NCI-H526 treated with DMSO at 0.1 percent for 48 hours (cell line): Measurements from ENCODE around the gene TPP2.

Experiments
- DNase-seq: peaks from one replicate; lab custom pipeline; 2025; lab: John Stamatoyannopoulos, UW

Gene TPP2

GRCh38 chr13:102596147-102597028 is at the start of gene TPP2:
Gene TPP2, plus strand, starts transcription at chr13:102596986. Its CDS starts 53 bp downstream, at chr13:102597039.
- peak; percentile 94 for DNase-seq

- DNase-seq: no peak
These were observed 48.0 kb upstream of the TPP2 start for GRCh38 chr13:102548811-102549210.

DNA sequence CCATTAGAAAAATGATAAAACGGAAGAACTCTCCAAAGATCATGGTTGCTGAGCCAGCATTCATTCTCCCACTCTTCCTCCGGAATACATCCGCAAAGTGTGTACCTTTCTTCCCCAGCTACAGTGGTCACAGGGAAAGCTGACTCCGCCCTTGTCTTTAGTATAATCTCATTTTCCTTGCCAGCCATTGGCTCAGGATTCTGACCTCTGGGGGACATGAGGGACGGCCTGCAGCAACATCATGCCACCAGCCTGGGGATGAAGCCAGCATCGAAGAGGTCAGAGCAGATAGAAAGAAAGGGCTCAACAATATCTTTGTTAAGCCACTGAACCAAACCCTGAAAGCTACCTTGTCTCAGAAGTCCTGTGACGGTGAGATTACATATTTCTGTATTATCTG is 46.3 kb upstream of the TPP2 start:
- DNase-seq: no peak

GRCh38 chr13:102555914-102556553 is 40.8 kb upstream of the TPP2 start:
- peak; percentile 28 for DNase-seq

DNA sequence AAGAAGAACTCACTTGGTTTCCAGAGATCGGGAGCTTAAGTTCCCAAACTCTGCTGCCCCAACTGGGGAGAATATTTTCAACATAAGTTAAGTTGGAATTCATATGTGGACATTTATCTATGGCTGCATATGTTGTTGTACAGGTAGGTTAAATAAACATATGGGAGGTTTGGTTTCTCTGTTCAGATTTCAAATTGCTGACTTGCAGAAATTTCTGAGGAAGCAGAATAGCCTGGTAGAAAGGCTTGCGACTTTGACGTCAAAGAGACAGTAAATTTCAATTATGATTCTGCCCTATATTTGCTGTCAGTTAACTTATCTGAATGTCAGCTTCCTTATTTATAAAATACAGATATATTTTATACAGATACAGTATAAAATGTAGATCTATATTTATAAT is 40.0 kb upstream of the TPP2 start:
- no peak for DNase-seq

DNA sequence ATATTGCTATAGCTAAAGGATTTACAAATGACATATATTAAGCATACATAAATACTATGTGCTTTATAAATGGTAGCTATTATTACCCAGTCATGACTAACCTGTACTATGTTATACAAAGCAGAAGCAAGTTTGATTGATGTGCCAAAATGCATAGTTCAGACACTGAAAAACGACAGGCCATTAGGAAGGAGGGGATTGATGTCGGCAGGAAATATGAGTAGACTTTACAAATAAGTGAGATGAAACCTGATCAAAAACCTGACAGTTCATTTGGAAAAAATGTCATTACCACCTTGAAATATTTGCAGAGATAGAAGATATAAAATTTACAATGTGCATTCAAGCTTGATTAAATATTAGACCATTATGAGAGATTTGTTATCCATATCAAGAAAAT is 38.8 kb upstream of the TPP2 start:
- no peak for DNase-seq

GRCh38 chr13:102561933-102562332 is 34.9 kb upstream of the TPP2 start:
- DNase-seq: no peak

DNA sequence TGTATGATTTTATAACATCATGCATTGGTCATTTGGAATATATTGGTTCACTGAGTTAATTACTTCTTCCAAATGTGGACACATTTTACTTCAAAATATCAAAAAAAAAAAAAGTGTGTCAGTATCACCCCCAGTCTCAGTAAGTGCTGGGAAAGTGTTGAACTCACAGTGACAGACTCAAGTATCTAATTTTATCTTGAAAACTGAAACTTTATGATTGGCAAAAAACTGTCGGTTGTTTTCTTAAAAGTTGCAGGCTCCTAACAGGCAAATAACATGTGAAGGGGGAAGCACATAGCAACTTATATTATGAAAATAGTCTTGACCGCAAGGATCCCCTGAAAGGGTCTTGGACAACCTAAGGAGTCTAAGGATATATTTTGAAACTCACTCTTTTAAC is 33.5 kb upstream of the TPP2 start:
- DNase-seq: no peak

GRCh38 chr13:102564564-102564963 is 32.2 kb upstream of the TPP2 start:
- DNase-seq: no peak

- DNase-seq: no peak
These were observed 30.3 kb upstream of the TPP2 start for GRCh38 chr13:102566513-102566912.

DNA sequence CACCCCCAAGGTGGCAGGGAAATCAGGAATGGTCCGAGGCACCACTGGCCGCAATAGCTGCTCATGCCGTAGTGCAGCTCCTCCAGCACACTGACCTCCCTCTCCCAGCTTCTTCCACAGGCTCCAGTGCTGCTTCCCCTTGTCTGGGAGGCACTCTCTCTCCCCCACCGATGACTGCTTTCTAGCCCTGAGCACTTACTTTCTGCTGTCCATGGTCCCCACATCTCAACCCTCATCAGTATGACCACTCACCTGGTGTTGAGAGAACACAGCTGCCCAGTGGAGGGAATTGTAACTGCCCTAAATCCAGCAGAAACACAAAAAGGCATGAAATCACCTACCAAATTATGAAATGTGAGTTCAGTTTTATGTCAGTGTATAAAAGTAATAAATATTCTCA is 28.9 kb upstream of the TPP2 start:
- DNase-seq: no peak

- no peak for DNase-seq
These were observed 27.3 kb upstream of the TPP2 start for GRCh38 chr13:102569488-102569887.

DNA sequence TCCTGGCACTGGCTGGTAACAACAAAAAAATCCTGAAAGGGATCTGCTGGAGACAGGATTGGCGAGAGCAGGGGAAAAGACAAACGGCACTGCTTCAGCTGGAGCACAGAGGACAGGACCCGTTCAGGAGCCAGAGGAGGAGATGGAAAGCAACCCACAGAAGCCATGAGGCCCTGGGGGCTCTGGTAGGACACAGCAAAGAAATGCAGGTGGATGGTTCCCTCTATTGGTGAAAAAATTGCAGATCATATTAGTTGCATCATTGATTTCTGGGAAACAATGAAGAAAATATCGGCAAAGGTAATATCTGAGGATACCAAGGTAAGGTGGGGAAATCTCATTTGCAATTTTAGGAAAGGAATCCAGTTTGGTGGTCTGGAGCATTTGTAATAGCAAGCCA is 25.7 kb upstream of the TPP2 start:
- no peak for DNase-seq

GRCh38 chr13:102572323-102572722 is 24.5 kb upstream of the TPP2 start:
- no peak for DNase-seq

- DNase-seq: peak; percentile 50
These were observed 16.1 kb upstream of the TPP2 start for GRCh38 chr13:102580552-102581169.

DNA sequence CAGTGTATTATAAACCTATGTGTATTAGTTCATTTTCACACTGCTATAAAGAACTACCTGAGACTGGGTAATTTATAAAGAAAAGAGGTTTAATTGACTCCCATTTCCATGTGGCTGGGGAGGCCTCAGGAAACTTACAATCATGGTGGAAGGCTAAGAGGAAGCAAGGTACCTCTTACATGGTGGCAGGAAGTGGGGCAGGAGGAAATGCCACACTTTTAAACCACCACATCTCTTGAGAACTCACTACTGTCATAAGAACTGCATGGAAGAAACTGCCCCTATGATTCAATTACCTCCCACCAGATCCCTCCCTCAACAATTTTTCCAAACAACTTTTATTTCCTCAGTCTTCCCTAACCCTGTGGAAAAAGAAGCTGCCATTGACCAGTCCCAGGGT is 14.5 kb upstream of the TPP2 start:
- no peak for DNase-seq

GRCh38 chr13:102584434-102584833 is 12.4 kb upstream of the TPP2 start:
- DNase-seq: no peak

DNA sequence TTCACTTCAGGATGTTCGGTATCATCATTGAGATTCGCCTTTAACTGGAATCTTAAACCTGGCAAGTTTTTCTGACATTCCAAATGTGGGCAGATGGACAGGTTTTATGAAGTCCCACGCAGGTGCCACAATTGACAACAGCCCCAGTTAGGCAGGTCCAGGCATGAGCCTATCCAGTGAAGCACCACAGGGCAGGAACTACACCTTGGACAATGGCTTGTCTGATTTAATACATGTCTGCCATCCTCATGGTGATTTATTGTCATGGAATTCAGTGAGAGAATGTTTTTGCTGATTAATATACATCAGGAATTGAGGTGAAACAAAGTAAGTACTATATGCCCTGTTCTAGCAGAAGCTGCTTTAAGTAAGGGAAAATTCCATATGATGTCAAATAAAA is 10.2 kb upstream of the TPP2 start:
- no peak for DNase-seq

DNA sequence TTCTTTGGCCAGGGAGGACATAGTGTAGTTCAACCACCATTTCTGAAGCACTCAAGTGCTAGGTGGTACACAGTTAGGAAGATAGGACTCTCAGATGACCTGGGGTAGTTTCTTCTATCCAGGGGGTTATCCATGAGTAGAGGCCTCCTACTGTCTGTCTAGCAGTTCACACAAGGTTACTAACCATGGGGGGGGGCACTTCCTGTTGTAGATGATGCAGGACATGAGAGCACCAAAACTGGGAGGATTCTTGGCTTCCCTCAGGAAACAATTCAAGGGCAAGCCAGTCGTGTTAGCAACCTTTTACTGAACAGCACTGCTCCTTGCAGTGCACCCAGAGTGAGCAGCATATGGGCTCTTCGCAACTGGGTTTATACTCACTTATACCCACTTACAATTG is 8.9 kb upstream of the TPP2 start:
- no peak for DNase-seq

DNA sequence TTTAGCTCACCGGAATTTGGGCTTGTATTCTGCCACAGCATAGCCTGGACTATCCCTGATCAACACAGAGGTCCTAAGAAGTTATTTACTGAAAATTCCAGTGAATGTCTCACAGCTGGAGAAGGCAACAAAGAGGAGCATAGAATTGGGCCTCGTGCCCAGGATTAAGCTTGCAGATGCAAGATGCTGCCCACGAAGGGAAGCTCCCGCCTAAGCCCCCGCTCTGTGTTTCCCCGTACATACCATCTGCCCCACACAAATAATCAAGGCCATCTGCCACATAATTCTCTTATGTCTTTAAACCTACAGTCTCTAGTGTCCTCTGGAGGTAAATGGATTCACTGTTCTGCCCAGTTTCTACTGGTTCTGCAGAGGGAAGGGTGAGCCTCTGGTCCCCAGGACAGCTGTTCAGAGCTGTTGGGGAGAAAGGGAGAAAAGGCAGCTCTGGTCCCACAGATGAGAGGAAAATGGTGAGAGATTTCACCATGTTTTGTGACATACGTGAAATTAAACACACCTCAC is 7.4 kb upstream of the TPP2 start:
- DNase-seq: no peak

- peak; percentile 84 for DNase-seq
These were observed 4.6 kb upstream of the TPP2 start for GRCh38 chr13:102591988-102592781.

DNA sequence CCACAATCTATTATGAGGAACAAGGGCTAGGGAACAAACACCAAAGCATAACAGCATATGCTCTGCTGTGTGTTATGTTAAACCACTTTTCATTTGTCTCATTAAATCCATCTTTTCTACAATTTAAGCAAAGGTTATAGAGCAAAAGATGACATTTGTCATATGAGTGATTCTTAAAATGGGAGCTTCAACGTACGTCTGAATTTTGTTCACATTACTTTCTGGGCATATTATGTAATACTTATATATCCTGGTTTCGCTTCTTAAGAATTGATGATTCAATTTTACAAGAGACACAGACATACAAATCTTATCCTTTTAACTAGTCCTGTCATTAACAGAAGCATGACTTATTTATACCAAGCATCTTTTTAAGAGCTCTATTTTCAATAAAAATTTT is 3.3 kb upstream of the TPP2 start:
- DNase-seq: no peak
